ENCODE measurements around the gene DNAJC15.

DNAJC15 gene

DNA sequence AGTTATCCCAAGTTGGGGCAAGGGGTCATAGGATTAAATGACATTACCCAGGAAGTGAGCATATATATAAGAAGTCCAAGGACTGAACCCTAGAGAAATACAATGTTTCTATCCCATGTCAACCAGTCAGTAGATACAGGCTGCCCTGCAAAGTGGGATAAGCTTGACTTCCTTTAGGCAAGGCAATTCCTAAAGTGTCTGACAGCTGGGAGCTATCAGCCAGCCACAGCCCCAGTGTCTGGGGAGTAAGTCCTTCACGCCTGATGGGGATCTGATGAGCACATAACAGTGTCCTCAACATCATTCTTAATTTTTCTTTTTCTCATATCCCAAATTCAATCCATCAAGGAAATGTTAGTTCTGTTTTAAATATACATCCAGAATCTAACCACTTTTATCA, 54.1 kb downstream of the DNAJC15 start:
- TF ChIP-seq, protein P1, sequence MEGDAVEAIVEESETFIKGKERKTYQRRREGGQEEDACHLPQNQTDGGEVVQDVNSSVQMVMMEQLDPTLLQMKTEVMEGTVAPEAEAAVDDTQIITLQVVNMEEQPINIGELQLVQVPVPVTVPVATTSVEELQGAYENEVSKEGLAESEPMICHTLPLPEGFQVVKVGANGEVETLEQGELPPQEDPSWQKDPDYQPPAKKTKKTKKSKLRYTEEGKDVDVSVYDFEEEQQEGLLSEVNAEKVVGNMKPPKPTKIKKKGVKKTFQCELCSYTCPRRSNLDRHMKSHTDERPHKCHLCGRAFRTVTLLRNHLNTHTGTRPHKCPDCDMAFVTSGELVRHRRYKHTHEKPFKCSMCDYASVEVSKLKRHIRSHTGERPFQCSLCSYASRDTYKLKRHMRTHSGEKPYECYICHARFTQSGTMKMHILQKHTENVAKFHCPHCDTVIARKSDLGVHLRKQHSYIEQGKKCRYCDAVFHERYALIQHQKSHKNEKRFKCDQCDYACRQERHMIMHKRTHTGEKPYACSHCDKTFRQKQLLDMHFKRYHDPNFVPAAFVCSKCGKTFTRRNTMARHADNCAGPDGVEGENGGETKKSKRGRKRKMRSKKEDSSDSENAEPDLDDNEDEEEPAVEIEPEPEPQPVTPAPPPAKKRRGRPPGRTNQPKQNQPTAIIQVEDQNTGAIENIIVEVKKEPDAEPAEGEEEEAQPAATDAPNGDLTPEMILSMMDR (IDR thresholded peaks at IDR 0.05; ENCODE audit: insufficient read depth, low read length, missing control alignments): no peak
- ChIA-PET POLR2A (no interaction called here), CTCF (interaction anchor here (1.2 to 1.7 kb wide), 4 partner anchors 10 to 108 kb away, joined by 3 to 4 read pairs (median 4); no protein-coding TSS in a partner anchor)
- no peak overlapping the region for H3K4me3 ChIP-seq (ENCODE audit: low read depth, low read length)
- DNase-seq (ENCODE audit: low read depth, low spot score): no peak

DNA sequence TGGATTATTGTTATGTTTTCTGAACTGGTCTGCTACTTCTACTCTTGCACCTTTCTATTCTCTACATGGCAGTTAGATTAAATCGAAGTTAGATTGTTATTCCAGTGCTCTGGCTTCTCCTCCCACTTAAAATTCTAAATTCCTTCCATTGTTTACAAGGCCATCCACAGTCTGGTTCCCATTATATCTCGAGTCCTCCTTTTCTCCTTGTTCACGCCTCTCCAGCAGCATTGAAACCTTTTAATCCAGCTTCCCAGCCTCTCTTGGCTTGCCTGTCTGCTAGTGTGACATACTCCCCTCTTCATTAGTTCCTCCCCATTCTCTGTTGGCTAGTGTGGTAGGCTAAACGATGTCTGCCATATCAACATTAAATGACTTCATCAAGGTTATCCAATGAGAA, 54.5 kb downstream of the DNAJC15 start:
- H3K4me3 ChIP-seq (ENCODE audit: low read depth, low read length): no peak overlapping the region
- TF ChIP-seq, protein P1 (IDR thresholded peaks at IDR 0.05; ENCODE audit: insufficient read depth, low read length, missing control alignments): no peak
- no peak for DNase-seq (ENCODE audit: low read depth, low spot score)
- POLR2A ChIA-PET: no interaction called here
- CTCF ChIA-PET: interaction anchor here (0.9 to 1.7 kb wide), 4 partner anchors 9 to 108 kb away, joined by 3 to 4 read pairs (median 4); no protein-coding TSS in a partner anchor

DNA sequence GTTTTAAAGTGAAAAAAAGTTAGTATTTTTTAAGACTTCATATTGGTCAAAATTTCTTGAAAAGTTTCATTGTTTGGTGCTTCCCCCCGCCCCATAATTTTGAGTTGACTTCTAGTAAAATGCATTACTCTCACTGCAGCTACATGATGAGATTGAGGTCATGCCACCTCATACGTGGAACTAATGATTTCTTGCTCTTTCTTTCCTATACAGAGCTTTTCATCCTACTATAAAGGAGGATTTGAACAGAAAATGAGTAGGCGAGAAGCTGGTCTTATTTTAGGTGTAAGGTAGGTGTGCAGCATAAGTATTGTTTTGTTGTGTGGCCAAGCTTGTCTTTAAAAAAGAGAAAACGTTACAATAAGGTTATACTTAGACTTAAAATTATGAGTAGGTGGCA, 55.0 kb downstream of the DNAJC15 start:
- TF ChIP-seq, protein P1 (IDR thresholded peaks at IDR 0.05; ENCODE audit: insufficient read depth, low read length, missing control alignments): no peak
- ChIA-PET CTCF (interaction anchor here (0.9 to 1.7 kb wide), 3 partner anchors 9 to 109 kb away, joined by 3 to 4 read pairs (median 4); no protein-coding TSS in a partner anchor), POLR2A (no interaction called here)
- H3K4me3 ChIP-seq (ENCODE audit: low read depth, low read length): no peak overlapping the region
- no peak for DNase-seq (ENCODE audit: low read depth, low spot score)

DNA sequence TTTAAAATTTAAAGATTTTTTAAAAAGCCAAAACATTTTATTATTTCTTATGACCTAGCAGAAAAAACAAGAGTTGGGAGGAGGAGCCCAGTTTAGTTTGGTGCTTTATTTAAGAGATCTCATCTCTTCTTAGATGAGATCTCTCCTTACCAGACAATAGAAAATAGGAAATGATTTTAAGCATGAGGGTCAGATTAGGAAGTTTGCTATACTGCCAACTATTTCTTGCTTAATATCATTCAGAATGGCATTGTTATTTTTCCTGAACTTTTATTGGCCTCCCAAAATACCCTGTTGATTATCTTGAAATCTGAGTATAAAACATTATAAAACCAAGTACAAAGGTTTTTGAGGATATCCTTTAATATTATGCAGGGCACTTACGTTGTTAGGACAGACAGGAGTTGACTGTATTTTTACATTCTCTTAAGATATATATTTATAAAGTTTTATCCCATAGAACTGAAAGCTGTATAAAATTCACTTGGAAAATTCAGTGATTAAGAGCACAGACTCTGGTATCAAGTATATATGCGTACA, 56.1 kb downstream of the DNAJC15 start:
- H3K4me3 ChIP-seq (ENCODE audit: low read depth, low read length): no peak overlapping the region
- no peak for DNase-seq (ENCODE audit: low read depth, low spot score)
- ChIA-PET POLR2A (no interaction called here), CTCF (no interaction called here)
- TF ChIP-seq, protein P1 (IDR thresholded peaks at IDR 0.05; ENCODE audit: insufficient read depth, low read length, missing control alignments): no peak

DNA sequence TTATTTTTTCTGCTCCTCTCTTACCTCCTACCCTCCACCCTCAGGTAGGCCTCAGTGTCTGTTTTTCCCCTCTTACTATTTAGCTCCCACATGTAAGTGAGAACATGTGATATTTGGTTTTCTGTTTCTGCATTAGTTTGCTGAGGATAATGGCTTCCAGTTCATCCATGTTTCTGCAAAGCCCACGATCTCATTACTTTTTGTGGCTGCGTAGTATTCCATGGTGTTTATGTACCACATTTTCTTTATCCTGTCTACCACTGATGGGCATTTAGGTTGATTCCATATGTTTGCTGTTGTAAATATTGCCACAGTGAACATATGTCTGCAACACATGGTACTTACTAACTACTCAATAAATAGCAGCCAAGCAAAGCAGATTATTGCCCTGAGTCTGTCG, 56.8 kb downstream of the DNAJC15 start:
- TF ChIP-seq, protein P1 (IDR thresholded peaks at IDR 0.05; ENCODE audit: insufficient read depth, low read length, missing control alignments): no peak
- no peak for DNase-seq (ENCODE audit: low read depth, low spot score)
- CTCF ChIA-PET: interaction anchor here (1.2 to 3.3 kb wide), 2 partner anchors 14 to 111 kb away, joined by 4 to 9 read pairs; no protein-coding TSS in a partner anchor
- POLR2A ChIA-PET: no interaction called here
- no peak overlapping the region for H3K4me3 ChIP-seq (ENCODE audit: low read depth, low read length)

DNA sequence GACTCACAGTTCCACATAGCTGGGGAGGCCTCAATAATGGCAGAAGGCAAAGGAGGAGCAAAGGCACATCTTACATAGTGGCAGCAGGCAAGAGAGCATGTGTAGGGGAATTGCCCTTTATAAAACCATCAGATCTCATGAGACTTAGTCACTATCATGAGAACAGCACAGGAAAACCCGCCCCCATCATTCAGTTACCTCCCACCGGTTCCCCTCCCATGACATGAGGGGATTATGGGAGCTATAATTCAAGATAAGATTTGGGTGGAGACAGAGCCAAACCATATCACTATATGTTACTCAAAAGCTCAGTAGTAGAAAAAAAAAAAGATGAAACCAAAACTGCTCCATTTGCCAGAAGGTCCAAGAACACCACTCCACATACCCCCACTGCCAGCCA, 58.5 kb downstream of the DNAJC15 start:
- no peak for DNase-seq (ENCODE audit: low read depth, low spot score)
- TF ChIP-seq, protein P1 (IDR thresholded peaks at IDR 0.05; ENCODE audit: insufficient read depth, low read length, missing control alignments): no peak
- no peak overlapping the region for H3K4me3 ChIP-seq (ENCODE audit: low read depth, low read length)
- ChIA-PET POLR2A (no interaction called here), CTCF (interaction anchor here (0.9 to 7.3 kb wide), 5 partner anchors 10 to 723 kb away, joined by 3 to 55 read pairs (median 5); no protein-coding TSS in a partner anchor)
